ENCODE measurements around the gene IGFBP6.
"Not testable (repeated sequence)": the region's sequence is repeated elsewhere in the genome, so short reads cannot be mapped to it uniquely, and the experiment has no call there.

IGFBP6 gene

DNA sequence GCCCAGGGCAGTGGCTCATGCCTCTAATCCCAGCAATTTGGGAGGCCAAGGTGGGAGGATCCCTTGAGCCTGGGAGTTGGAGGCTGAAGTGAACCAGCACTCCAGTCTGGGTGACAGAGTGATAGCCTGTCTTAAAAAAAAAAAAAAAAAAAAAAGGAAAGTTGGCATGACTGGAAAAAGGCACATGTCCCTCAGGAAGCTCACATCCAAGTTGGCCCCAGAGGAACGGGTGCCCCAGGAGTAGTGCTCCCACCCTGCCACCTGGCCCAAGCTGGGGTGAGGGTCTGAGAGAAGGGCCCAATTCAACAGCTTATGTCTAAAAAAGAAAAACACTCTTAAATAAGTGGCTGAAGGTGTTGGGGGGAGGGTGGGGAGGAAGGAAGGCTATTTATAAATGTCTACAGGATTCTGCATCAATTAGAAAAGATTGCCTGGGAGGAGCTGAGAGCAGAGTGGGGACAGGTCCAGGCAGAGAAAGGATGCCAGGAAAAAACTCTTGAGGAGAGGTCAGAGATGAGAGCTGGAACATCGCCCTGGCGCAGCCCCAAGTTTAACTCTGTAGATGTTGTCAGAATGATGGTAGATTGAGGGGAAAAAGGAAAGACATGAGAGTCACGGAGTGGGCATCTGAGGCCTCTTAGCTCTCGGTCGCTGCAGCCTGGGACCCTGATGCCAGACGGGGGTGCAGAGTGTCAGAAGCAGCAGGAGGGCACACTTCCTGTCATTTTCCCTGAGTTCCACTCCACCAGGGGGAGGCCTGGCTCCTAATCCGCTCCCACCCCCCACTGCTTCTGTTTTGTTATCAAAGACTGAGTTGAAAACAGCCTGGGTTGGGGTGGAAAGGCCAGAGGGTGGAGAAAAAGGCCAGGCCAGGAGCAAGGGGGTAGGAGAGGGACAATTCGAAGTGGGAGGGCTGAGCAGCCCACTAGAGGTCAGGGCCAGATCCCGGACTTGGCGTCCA, 25.6 kb upstream of the IGFBP6 start:
- peak; percentile 92 for DNase-seq

DNA sequence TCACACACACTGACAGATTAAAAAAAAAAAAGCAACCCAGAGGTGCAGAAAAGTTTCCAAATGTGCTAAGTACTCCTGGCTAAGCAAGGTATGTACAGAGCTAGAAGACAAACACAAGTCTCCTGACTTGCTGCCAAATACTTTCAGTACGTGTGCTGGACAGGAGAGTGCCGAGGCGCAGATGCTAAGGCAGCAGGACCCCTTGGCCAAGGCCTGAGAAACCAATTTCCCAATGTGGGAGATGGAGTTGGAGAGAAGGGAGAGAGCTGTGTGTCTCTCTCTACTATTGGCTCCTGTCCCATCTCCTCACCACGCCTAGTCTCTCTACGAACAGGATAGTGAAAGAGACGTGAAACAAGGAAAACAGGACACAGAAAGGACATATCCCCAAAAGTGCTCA, 23.6 kb upstream of the IGFBP6 start:
- DNase-seq = peak; percentile 62

DNA sequence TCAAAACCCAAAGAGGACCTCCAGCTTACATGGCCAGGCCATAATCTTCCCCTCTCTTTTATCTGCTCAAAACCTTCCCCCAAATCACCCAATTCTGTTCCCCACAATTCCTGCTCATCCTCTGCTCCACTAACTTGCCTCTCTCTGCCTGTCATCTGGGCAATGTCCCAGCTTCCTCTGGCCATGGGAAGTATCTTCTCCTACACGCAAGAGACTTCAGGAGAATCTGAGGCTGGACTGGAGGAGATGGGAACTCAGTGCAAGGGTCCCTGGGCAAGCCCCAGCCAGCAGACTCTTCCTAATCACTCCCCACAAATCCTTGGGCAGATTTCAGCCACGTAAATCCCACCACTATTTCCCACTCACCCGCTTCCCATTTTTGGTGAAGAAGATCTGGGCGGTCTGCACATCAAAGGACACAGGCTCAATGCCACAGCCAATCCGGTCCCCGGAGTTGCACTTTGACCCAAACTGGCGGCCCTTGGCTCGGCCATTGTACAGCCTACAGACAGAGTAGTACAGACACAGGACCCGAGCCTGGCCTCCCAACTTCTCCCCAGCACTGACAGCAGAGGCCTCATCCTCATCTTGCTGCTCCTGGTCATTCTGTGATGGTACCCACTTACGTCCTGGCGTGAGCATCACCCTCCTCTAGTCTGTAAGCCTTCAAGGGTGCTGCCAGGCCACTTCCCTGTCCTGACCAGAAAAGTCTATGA, 23.0 kb upstream of the IGFBP6 start:
- DNase-seq = no peak

DNA sequence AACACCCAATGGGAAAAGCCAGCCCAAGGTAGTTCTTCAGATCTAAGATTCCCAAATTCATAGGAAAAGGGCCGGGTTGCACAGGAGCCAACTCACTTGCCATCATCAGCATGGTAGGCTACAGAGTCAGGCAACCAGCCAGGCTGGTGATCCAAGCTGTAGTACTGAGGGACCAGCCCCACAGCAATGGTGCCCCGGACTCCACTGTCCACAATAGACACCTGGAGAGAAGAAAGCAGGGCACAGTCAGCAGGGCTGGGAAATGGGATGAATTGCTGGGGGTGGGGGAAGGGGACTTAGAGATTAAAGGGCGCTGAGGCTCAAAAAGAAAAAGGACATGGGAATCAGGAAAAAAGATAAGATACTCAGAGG, 22.5 kb upstream of the IGFBP6 start:
- DNase-seq = no peak

DNA sequence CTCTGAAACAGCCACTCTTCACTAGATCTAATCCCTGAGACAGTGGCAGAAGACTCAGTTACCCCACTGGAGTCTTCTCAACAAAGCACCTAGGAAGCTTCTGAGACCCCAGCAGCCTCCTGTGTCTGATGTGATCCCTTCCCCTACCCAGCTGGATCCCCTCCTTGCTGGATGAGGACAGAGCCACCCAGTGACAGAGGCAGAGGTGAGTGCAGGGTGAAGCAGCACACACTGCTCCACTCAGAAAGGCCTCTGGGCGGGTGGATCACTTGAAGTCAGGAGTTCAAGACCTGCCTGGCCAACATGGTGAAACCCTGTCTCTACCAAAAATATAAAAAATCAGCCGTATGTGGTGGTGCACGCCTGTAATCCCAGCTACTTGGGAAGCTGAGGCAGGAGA, 21.0 kb upstream of the IGFBP6 start:
- DNase-seq = no peak

DNA sequence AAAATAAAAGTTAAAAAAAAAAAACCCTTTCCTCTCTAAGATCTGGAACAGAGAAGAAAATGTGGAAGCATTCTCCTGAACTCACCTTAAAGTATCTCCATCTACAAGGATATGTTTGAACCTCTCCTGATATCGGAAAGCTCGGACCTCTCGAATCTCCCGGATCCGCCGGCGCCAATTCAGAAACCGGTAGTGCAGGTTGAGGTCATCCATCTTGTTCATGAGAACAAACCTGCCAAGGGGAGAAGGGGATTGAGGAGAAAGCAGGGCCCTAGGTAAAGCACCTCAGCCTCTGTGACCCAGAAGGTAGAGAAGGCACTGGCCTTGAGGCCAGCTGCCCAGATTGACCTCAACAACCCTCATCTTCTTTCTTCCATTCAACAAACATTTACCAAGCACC, 20.4 kb upstream of the IGFBP6 start:
- no peak for DNase-seq

DNA sequence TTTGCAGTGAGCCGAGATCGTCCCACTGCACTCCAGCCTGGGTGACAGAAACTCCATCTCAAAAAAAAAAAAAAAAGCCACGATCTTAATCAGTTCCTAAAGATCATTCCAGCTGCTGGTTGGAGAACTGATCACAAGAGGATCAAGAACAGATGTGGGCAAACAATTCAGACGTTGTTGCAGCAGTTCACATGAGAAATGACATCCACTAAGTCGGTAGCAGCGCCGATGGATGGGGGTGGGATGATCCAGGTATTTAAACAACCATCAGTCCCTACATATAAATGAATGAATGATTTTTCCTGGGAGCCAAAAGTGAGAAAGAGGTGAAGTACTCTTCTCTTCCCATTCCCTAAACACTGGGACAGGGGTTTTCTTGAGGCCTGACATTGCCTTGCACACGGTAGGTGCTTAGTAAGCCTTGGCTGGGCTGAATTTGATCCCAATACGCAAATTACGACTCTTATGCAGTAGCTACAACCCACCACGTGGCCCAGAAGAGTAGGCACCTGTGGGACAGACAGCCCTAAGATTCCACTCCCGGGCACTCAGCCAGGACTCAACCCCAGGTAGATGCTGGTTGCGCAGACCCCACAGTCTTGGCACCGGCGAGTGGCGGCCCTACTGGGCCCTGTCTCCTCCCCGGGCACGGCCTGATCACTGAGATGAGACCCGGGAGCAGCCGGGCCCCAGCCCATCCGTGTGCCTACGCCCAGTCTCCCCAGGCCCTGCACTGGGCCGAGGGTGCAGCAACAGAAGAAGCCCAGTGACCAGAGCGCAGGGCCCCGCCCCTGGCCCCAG, 18.8 kb upstream of the IGFBP6 start:
- no peak for DNase-seq

DNA sequence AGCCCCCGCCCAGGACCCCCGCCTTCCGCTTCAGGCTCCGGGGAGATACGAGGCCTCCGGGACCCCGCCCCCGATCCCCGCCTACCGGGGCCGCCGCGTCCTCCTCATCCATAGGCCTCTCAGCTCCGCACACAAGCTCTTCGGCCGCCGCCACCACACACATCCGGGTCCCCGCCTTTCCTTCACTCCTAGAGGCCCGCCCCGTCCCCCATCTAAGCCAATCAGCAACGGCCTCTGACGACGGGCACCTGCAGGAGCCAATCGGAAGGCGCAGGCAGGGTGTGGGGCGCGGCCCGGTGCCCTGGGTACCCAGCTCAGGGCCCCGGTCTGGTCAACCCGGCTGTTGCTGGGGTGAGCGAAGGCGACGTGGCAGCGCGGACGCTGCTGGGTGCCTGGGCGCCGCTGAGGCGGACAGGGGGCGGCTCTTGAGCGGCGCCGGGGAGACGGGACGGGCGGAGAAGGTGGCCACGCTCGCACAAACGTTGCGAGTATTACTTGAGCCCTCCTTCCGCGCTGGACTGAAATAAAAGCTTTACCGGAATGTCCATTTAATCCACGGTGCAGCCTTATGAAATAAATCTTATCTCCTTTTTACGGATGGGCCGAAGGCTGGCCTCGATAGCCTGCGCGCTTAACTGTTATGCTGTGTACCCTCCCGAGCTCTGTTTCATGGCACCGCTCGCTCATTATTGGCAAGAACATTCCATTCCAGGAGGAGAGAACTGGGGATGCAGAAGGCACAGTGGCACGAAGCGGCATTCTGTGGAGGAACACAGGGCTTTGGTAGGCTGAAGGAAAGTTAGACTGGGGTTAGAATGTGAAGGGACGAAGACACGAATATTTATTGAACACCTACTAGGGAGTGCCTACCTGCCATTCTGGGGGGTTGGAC, 18.0 kb upstream of the IGFBP6 start, which contains the start of gene SPRYD3:
SPRYD3 (minus strand) TSS at position 165 of the 892 bp plus-strand sequence; CDS start at position 108, 57 bp downstream.
- peak; percentile 99 for DNase-seq

DNA sequence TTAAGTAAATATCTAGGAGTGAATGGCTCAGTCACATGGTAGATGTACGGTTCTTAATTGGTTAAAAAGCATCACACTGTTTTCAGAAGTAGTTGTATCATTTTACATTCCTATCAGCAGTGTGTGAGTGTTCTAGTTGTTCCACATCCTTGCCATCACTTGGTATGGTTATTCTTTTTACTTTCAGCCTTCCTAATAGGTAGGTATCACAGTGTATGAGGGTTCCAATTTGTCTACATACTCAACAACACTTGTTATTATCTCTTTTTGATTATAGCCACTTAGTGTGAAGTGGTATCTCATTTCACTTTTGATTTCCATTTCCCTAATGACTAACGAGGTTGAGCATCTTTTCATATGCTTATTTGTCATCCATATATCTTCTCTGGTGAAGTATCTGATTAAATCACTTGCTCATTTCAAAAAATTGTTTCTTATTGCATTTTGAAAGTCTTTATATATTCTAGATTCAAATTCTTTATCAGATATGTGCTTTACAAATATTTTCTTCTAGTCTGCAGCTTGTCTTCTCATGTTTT, 14.8 kb upstream of the IGFBP6 start:
- DNase-seq = no peak

DNA sequence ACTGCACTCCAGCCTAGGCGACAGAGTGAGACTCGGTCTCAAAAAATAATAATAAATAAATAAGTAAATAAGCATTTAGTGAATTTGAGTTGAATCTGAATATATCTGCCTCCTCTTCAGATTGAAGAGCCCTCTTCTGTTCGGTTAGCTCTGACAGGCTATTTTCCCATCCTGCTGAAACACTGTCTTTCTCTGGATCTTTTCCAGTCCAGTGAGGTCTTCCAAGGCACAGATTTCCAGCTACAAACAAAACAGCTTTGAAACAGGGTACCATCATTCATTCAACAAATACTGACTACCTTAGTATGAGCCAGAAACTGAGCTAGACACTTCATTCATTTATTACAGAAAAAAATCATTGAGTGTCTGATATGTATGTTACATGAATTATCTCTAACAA, 11.1 kb upstream of the IGFBP6 start:
- no peak for DNase-seq

DNA sequence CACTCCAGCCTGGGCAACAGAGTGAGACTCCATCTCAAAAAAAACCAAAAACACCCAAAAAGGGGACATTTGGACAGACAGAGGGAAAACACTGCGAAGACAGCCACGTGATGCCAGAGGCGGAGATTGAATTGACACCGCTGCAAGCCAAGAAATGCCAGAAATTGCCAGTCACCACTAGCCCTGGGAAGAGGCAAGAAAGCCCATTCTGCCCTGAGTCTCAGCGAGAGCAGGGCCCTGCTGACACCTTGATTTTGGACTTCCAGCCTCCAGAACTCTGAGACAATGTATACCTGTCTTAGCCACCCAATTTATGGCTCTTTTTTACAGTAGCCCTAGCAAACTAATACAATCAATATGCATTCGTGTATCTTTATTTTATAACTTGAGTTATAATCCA, 7.4 kb upstream of the IGFBP6 start:
- no peak for DNase-seq

DNA sequence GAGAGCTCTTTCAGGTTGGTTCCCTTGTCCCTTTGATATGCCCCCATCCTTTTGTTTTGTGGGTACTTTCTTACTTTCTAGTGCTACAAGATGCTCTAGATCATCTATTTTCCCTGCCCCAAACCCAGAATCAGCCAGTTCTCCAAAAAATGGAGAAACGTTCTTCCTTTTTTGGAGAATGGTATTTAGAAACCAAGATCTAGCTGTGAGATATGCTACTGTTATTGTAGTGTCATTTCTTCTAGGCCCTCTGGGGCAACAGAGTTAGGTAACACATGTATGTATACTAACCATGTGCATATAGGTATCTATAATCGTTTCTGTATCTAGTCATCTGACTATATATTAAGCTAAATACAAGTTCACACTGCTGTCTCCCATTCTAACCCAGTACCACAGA, 6.9 kb upstream of the IGFBP6 start:
- DNase-seq = no peak

DNA sequence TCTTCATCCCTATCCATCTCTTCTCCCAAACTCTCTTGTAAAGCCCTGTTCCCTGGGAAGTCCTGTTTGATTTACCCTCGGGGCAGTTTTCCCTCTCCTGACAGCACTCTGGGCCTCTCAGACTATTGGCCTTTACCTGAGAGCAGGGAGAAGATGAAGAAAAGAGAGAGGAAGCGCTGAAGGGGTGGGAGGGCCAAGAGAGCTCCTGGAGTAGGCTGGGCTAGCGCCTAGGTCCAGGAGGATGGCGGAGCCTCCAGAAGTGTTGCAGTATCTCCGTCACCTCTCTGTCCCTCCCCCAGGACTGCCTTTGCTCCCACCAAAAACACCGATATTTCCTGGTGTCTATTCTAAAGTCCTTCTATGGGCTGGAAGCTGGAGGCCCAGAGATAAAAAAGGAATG, 5.7 kb upstream of the IGFBP6 start:
- no peak for DNase-seq

DNA sequence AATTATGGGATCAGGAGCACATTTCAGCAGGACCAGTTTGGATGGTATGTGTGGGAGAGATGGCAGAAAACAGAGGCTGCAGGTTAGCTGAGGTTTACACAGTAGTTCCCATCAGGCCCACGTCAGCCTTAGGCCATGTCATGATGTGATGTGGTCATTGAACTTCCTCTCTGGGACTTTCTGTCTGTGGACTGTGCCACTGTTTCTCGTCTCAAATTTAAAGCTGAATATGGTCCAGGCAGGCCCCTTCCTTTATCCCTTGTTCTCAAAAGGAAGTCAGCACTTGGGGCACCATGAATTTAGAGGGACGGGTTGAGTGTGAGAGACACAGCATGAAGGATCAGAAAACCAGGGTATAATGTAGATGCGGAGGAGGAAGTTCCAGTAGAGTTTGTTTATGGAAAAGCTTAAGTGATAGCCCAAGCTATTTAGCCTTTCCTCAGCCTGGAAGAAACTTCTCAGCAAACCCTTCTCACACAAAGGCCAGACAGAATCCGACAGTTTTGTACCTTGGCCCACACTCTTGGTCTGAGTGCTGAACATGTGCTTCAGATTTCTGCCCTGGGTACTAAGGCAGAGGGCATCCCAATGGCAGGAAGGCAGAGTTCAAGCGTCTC, 3.6 kb upstream of the IGFBP6 start:
- no peak for DNase-seq

DNA sequence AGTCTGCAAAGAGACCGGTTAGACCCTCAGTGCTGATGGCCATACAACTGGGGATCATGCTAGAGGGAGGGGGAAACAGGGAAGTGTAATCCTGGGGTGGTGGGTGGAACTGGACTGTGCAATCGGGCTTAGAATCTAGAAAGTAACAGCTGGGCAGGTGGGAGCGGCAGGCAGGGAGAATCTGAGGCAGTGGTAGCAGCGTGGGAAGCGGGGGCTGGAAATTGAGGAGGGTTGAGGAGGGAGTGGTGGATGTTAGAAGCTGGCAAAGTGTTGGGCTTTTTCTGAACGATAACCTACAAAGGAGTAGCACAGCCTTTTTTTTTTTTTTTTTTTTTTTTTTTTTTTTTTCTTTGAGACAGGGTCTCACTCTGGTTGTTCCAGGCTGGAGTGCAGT, 3.1 kb upstream of the IGFBP6 start:
- no peak for DNase-seq

DNA sequence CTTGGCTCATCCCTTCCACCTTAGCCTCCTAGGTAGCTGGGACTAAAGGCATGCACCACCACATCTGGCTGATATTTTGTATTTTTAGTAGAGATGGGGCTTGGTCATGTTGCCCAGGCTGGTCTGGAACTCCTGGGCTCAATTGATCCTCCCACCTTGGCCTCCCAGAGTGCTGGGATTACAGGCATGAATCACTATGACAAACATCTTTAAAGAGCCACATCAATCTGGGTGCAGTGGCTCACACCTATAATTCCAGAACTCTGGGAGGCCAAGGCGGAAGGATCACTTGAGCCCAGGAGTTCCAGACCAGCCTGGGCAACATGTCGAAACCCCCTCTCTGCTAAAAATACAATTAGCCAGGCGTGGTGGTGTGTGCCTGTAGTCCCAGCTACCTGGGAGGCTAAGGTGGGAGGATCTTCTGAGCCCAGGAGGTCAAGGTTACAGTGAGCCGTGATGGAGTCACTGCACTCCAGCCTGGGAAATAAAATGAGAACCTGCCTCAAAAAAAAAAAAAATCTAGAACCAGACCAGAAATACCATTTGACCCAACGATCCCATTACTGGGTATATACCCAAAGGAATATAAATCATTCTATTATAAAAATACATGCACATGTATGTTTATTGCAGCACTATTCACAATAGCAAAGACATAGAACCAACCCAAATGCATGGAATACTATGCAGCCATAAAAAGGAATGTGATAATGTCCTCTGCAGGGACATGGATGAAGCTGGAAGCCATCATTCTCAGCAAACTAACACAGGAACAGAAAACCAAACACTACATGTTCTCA, 2.5 kb upstream of the IGFBP6 start:
- DNase-seq = not testable (repeated sequence)

DNA sequence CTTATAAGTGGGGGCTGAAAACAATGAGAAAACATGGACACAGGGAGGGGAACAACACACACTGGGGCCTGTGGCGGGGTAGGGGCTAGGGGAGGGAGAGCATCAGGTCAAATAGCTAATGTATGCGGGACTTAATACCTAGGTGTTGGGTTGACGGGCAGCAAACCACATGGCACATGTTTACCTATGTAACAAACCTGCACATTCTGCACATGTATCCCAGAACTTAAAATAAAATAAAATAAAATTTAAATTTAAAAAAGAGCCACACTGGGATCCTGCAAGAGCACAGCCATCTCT, 1.9 kb upstream of the IGFBP6 start:
- not testable (repeated sequence) for DNase-seq

DNA sequence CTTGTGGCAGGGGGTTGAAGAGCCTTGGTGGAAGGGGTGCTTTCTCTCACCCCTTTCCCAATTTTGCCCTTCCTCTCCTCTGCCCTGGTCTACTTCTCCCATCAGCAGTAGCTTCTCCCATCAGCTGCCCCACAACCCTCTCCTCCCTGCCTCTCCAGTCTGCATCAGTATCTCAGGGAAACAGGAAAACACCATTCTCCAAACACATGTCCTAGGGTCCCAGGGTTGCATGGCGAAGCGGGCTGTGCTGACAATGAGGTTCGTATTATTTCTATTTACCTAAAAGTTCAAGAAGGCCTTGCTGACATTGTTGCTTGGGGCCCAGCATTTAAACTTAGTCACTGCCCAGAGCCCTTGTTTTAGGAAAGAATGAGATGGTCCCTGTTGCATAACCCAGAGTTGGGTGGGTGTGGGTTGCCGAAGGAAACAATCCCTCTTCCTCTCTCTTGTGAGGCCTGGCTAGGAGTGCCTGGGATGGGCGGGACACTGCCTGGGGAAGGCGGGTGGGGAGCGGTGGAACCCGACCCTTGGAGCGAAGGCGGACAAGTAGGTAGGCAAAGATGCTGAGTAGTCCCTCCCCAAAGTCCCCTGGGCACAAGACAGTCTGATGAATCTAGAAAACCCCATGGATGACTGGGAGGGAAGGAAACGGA, 1.3 kb upstream of the IGFBP6 start:
- peak; percentile 87 for DNase-seq

DNA sequence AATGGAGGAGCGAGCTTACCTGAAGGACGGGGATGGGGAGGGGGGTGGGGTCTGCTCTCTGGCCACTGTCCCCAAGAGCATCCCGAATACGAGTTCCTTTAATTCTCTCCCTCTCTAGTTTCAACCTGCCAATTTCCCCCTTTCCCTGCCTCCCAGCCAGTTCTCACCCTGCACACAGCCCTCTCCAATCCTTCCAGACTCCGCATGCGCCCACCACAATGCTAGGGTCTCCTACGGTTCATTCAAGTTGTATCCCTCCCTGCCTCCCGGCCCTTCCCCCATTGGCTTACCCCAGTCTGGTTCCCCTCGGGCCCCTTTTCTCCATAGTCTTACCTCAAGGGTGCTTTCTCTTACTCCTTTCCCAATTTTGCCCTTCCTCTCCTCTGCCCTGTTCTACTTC, 708 bp upstream of the IGFBP6 start:
- DNase-seq = peak; percentile 47

DNA sequence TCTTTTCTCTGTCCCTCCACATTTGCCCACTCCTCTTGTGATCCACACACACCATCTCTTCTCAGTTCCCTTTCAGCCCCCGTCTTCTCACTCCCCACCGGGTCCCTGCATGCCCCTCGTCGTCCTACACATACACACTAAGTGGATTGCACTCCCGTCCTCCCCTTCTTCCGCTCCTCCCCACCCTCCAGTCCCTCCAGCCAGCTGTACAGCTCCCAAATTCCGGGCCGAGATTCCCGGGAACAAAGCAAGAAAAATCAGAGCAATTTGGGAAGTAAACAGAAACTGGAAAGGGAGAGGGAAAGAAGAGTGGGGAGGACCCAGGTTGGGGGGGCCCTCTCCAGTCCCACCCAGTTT, 282 bp upstream of the IGFBP6 start:
- no peak for DNase-seq
